Suppressor macrophage (primary cell): Measurements from ENCODE around the gene RAC2.
"Not testable (repeated sequence)": the region's sequence is repeated elsewhere in the genome, so short reads cannot be mapped to it uniquely, and the experiment has no call there.

Source experiments
- DNase-seq, 4 experiments: peaks; one replicate each; pipeline ENCODE4 v3.0.0-alpha.2; 2020 to 2022

The RAC2 gene

GRCh38 chr22:37233751-37234631, 10.1 kb downstream of the RAC2 start:
- peak in 3 of 4 experiments; percentile 54 to 68 (median 57) for DNase-seq

DNA sequence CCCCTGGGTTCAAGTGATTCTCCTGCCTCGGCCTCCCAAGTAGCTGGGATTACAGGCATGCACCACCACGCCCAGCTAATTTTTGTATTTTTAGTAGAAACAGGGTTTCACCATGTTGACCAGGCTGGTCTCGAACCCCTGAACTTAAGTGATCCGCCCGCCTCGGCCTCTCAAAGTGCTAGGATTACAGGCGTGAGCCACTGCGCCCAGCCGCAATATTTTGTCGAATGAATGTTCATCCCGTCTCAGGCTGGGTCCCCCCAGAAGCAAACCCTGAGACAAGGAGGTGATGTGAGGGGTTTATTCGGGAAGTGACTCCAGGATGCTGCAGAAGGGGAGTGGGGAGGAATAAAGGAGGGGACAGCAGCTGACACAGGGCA, 10.7 kb downstream of the RAC2 start:
- DNase-seq = not testable (repeated sequence)

- no peak for DNase-seq
These were observed 11.7 kb downstream of the RAC2 start for GRCh38 chr22:37232140-37232998.

DNA sequence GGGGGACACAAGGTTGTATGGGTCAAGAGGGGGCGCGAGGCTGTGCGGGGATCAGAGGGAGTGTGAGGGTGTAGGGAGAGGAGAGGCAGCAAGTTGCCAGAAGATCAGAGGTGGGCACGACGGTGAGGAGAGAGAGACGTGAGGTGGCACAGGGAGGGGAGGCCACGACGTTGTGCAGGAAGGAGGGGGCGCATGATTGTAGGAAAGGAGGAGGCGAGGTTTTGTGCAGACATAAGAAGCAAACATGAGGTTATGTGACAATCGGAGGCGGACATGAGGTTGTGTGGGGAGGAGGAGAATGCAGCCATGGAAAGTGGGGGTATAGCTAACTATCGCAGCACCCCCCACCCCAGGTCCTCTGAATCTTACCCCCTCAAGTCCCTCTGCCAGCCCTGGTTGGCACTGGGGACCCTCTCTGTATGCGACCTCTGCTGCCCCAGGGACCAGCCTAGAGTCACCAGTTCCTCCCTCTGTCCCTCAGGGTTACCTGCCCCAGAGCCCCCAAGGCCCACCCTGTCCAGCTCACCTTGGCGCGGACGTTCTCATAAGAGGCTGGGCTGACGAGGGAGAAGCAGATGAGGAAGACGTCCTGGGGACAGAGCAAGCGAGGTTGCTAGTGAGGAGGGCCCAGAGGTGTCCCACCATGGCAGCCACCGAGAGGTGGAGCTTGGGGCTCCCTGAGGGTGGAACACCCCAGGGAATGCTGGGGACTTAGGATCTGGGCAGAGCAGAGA, 12.5 kb downstream of the RAC2 start:
- DNase-seq = no peak

GRCh38 chr22:37230673-37231405, 13.2 kb downstream of the RAC2 start:
- peak in 3 of 4 experiments; percentile 28 to 32 (median 30) for DNase-seq

DNA sequence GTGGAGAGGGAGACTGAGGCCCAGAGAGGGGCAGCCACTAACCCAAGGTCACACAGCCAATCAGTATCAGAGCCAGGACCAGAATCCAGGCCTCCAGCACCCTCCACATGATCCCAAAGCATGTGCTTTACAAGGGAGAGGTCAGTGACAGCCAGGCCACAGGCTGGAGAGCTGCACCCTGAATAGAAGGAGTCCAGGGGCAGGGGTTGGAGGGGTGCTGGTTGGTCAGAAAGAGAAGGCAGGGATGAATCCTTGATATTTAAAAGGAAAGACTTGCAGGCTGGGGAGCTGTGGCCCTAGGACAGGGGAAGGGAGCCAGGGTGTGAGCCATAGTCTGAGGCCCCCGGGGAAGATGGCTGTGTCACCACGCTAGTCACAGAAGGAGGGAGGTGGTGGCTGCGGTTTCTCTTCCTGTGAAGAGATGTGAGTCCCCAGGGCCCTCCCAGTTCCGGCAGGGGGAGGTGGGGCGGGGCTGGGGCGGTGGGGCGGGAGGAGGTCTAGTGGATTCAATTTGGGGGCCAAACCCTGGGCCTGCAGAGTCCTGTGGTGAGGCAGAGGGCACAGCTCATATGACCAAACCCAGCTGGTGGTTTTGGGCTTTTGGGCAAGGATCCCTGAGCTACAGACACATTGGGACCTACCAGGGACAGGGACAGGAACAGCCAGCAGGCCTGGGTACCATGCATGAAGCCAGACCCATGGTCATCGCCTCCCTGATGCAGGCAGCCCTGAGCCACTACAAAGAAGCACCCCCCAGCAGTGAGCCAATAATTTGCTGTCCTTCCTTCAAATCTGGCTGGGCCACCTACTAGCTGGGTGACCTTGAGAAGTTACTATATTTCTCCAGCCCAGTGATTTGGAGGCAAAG, 14.0 kb downstream of the RAC2 start:
- peak; percentile 72 to 84 (median 80) for DNase-seq

DNA sequence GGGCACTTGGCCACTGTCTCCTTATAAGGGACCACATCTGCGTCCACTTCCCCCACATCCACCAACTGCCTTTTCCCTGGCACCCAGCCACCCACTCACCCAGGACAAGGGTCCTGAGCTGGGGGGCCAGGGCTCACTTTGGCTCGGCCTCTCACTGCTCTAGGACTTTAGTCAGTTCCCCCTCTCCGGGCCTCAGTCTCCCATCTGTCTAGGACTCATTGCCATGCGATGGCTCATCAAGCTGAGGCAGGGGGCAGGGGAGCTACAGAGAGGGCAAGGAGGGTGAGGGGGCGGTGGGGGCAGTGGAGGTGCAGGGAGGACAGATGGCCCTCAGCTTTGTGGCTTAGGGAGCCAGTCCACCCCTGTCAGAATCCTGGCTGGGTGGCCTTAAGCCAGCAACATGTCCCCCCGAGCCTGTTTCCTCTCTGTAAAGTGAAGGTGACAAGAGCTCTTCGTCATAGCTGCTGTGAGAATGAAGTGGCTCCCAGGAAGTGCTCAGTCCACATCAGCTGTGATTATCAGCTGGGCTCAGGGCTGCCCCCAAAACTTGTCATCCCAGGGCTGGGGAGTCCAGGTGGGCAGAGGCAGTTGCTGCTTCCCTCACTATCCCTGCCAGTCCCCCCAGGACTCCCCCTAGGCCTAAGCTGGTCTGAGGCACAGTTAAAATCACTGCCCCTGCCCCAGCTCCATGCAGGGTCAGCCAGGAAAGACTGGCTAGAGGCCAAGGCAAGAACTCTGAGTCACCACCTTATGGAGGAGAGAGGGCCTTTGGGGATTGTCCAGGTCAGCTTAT, 14.9 kb downstream of the RAC2 start:
- peak in 2 of 4 experiments; percentile 30 to 35 for DNase-seq

DNA sequence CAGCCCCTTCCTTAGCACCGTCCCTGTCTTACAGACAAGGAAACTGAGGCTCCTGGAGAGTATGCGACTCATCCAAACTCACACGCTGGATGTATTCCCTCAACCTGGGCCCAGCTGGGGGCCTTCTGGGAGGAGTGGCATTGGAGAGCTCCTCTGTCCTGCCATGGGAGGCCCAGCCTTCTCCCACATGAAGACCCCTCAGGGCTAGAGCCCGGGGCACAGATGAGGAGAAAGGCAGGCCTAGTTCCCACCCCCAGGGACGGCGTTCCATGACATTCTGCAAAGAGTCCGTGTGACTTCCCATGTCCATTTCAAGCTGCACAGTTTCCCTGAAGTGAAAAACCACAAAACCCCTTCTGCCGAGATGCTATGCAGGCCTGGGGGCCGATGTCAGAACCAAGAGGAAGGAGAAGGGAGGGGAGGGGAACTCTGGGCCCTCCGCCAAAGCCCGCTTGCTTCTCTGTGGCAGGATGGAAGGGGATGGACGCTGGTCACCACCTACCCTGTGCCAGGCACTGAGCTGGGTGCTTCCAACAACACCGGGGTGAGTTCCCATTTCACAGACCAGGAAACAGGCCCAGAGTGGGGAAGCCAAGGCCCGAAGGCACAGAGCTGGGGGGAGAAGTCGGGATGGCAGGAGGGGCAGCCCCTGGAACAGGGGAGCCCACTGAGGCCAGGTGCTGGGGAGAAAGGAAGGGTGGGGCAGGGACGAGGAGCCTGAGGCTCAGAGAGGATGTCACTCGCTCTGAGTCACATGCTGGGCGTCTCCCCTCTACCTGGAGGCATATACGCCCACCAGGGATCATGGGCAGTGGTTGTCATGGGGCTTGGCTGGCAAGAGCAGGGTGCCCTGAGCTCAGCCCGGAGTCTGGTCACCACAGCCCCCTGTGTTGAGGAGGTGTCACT, 15.7 kb downstream of the RAC2 start:
- DNase-seq = peak; percentile 63 to 78 (median 70)

GRCh38 chr22:37226514-37226913, 17.6 kb downstream of the RAC2 start:
- DNase-seq = no peak

GRCh38 chr22:37226087-37226486, 18.0 kb downstream of the RAC2 start:
- DNase-seq = no peak

GRCh38 chr22:37225481-37225880, 18.6 kb downstream of the RAC2 start:
- DNase-seq = no peak

DNA sequence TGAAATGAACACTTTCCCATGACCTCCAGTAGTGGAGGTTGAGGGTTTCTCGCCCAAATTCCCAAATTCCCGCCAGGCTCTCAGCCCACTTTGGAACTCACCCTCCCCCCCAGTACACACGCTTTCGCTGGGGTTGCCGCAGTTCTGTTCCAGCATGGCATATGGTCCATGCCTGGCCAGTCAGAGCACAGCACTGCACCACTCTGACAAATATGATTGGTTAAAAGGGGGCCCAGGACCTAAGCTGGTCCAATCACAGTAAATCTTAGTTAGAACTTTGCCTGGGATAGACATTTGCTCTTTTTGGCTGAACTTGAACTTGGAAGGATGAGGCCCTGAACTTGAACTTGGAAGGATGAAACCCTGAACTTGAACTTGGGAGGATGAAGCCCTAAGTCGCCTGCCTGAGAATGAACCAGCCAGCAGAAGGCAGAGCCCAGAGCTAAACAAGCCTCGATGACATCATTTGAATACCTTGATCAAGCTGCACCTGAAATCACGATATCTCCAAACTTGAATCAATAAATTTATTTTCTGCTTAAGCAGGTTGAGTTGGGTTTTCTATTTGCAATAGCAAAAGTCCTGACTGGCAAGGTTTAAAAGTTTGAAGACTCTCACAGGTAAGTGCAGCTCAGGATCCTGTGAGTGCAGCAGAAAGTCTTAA, 19.2 kb downstream of the RAC2 start:
- DNase-seq = no peak

GRCh38 chr22:37223965-37224551, 20.0 kb downstream of the RAC2 start:
- no peak for DNase-seq

- DNase-seq = peak in 2 of 4 experiments; percentile 24 to 29
These were observed 21.6 kb downstream of the RAC2 start for GRCh38 chr22:37222440-37222971.

- no peak for DNase-seq
These were observed 22.4 kb downstream of the RAC2 start for GRCh38 chr22:37221424-37222333.

DNA sequence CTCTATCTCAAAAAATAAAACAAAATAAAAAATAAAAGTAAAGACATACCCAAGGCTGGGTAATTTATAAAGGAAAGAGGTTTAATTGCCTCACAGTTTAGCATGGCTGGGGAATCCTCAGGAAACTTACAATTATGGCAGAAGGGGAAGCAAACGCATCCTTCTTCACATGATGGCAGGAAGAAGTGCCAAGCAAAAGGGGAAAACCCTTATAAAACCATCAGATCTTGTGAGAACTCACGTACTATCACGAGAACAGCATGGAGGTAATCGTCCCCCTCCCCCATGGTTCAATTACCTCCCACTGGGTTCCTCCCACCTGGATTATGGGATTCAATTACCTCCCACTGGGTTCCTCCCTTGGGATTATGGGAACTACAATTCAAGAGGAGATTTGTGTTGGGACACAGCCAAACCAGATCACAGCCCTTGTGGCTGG, 23.5 kb downstream of the RAC2 start:
- DNase-seq = peak; percentile 39 to 73 (median 66)

DNA sequence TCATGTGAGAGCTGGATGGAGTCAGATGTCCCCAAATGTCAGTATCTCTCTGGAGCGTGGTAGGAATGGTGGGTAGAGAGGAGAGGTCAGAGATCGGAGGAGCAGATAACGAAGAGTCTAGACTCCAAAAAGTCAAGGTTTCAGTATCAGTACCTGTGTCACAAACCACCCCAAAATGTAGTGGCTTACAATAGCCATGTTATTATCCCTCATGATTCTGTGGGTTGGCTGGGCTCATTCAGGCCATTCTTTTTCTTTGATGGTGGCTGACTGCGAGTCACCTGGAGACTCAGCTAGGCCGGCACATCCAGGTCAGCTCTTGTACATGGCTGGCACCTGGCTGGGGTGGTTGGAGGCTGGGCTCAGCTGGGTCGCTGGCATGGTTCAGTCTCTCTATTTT, 24.5 kb downstream of the RAC2 start:
- DNase-seq = no peak
